GM12892 (cell line): ENCODE measurements around the gene TMEM8B.

Experiments used
- POLR2AphosphoS5 ChIP-seq: IDR thresholded peaks from 2 replicates; pipeline ENCODE4 v1.6.1; 2011; ENCODE audit warnings: low read depth, low read length, control low read depth
- TAF1 ChIP-seq: IDR thresholded peaks from 2 replicates; pipeline ENCODE4 v1.6.1; 2011; ENCODE audit warnings: low read depth, mild to moderate bottlenecking, control low read depth, low read length, borderline replicate concordance

DNA sequence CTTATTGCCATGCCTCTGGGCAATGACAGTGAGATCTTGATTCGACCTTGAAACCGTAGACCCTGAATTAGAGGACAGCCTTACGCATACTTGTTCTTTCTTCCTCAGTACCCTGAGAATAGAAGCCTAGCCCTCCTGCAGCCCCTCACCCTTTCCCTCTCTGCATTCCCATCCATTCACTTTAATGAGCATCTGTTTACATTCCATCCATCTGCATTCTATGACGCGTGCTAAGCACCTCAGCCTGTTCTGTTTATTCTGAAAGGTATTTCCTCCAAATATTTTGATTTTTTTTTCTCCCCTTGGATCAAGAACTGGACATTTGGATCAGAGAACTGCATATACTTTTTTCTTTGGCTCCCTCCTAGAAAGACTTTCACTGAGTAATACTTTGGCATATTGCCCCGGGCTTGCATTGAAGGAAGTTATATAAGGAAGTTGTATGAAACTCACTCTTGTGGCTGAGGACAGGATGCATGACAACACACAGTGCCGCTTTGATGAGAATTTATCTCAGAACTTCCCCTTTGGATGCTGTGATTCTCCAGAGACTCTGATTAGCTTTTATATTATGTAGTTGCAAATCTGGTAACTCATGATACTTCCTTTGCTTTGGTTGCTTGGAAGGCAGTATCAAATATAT lies 15.7 kb downstream of the TMEM8B start:
- TF ChIP-seq POLR2AphosphoS5: no peak
- no peak for TF ChIP-seq TAF1
